K562 (cell line): ENCODE data around the gene MKNK2. TPM values are rescaled to one million over a fixed set of nuclear protein-coding genes. Genes with fewer than 3 reads are reported as not detected.

Experiments
- ASH1L ChIP-seq: fragments of 450-650 bp; IDR thresholded peaks from 2 replicates; pipeline ENCODE4 v1.6.1; 2018; ENCODE audit warnings: borderline replicate concordance, mild to moderate bottlenecking, low read depth; ENCODE audit not compliant: partially characterized antibody
- CEBPZ ChIP-seq: fragments of 150-350 bp; IDR thresholded peaks from 2 replicates; pipeline ENCODE4 v1.6.1; 2014; ENCODE audit warnings: low read depth, mild to moderate bottlenecking, low read length, borderline replicate concordance
- FOXP4 ChIP-seq: sonication (generic); formaldehyde crosslinking; IDR thresholded peaks from 2 replicates; pipeline ENCODE4 v1.8.0; 2022; ENCODE audit warnings: mild to moderate bottlenecking, missing genetic modification reagents, borderline replicate concordance
- HLTF ChIP-seq: fragments of 450-650 bp; IDR thresholded peaks from 2 replicates; pipeline ENCODE4 v1.6.1; 2016
- IRF2 ChIP-seq: sonication (generic); formaldehyde crosslinking; IDR thresholded peaks from 2 replicates; pipeline ENCODE4 v1.8.1; 2022; ENCODE audit warnings: mild to moderate bottlenecking, missing genetic modification reagents
- MAZ ChIP-seq, 2 experiments: fragments of 450-650 bp in 1 of 2; sonication (generic) in 1 of 2; formaldehyde crosslinking; IDR thresholded peaks in 1 of 2; conservative IDR thresholded peaks in 1 of 2; 2 replicates each; pipeline versions ENCODE4 v1.4.0 to v1.5.0; 2020; ENCODE audit warnings: mild to moderate bottlenecking in 1 of 2, missing genetic modification reagents in 1 of 2
- PBX2 ChIP-seq, 2 experiments: IDR thresholded peaks in 1 of 2; conservative IDR thresholded peaks in 1 of 2; 2 replicates each; pipeline ENCODE4 v1.6.1; 2016; ENCODE audit warnings: low read depth in 2 of 2, mild to moderate bottlenecking in 1 of 2, missing compliant biosample characterization in 1 of 2, missing genetic modification characterization in 1 of 2, moderate library complexity in 1 of 2
- PCBP2 ChIP-seq: fragments of 200-400 bp; formaldehyde crosslinking; IDR thresholded peaks from 2 replicates; pipeline ENCODE4 v1.6.1; 2018; ENCODE audit warnings: low read length, low read depth, mild to moderate bottlenecking, moderate library complexity; ENCODE audit not compliant: poor library complexity, severe bottlenecking
- PRDM10 ChIP-seq: fragments of 450-650 bp; IDR thresholded peaks from 2 replicates; pipeline ENCODE4 v1.6.1; 2018; ENCODE audit not compliant: partially characterized antibody
- PTRF ChIP-seq: fragments of 450-650 bp; IDR thresholded peaks from 2 replicates; pipeline ENCODE4 v1.6.1; 2016; ENCODE audit warnings: mild to moderate bottlenecking, missing genetic modification characterization, missing compliant biosample characterization
- ZNF740 ChIP-seq, 3 experiments: fragments of 200-800 bp in 1 of 3; sonication (Bioruptor generic) in 1 of 3; sonication (generic) in 1 of 3; formaldehyde crosslinking in 1 of 3; IDR thresholded peaks; 2 replicates each; pipeline versions ENCODE4 v1.6.1 to v1.8.0; 2016 to 2022; ENCODE audit warnings: mild to moderate bottlenecking in 2 of 3, missing compliant biosample characterization in 2 of 3, missing genetic modification characterization in 2 of 3, missing genetic modification reagents in 1 of 3
- polyA plus RNA-seq, 8 experiments: library from polyadenylated mRNA; depleted of rRNA in 4 of 8; stranded (reverse) in 5 of 8; unstranded in 3 of 8; fragments of >200 nt; fragmentation: Nextera tagmentation in 2 of 8; fragmentation: Illumina TruSeq in 1 of 8; extraction: Ambion mirVana in 2 of 8; extraction: Trizol in 1 of 8; gene quantifications; 2 replicates each; pipeline versions ENCODE4 v1.2.1 to v1.2.3, GENCODE V29; 2011 to 2014; ENCODE audit warnings: inconsistent platforms in 1 of 8, missing spikeins in 1 of 8
- total RNA-seq, 7 experiments: library from RNA; depleted of rRNA in 6 of 7; stranded (reverse); fragments of >200 nt in 6 of 7; fragmentation: Illumina TruSeq in 2 of 7; extraction: Trizol in 2 of 7; gene quantifications; 2 replicates each; pipeline versions ENCODE4 v1.2.1 to v1.2.3, GENCODE V29; 2011 to 2021; ENCODE audit warnings: low replicate concordance in 1 of 7

Gene MKNK2
- total and polyA plus RNA-seq, 9 of the 15 experiments (the other 6 are each of a cell fraction or from before 2014, with no cell fraction given): 5.1 to 191 (median 51.9) TPM

GRCh38 chr19:2049741-2050348 lies 1.2 kb downstream of the MKNK2 start (continued):
- TF ChIP-seq ZNF740 (CRISPR knock-in tag; IDR thresholded peaks at IDR 0.05) (peak; percentile 29; the same call in 1 of the 2 replicates), ZNF740 (tag; IDR thresholded peaks at IDR 0.05) (peak in 1 of 2 experiments; percentile 19; a peak in 1 of 4 replicates), IRF2 (CRISPR knock-in tag) (no peak), HLTF (no peak), MAZ (CRISPR knock-in tag; conservative IDR thresholded peaks at IDR 0.05 in 1 of 2, IDR thresholded peaks at IDR 0.05 in 1 of 2) (0 out of 4 replicates have a peak, but pooled peaks of 1 of the 2 experiments have one; percentile 38), PTRF (tag) (no peak), PCBP2 (no peak), CEBPZ (no peak), PBX2 (CRISPR knock-in tag; IDR thresholded peaks at IDR 0.05; ENCODE audit: low read depth) (no peak), PBX2 (tag; conservative IDR thresholded peaks at IDR 0.05; ENCODE audit: low read depth) (no peak), FOXP4 (CRISPR knock-in tag) (peak; percentile 52; the same call in 1 of the 2 replicates), ASH1L (no peak), PRDM10 (peak; percentile 16)
